PC-3 (cell line): Measurements from ENCODE around the gene AJUBA. TPM values are rescaled to one million over a fixed set of nuclear protein-coding genes. Genes with fewer than 3 reads are reported as not detected.
A peak's percentile ranks its signal among the peaks of the same experiment; 100 is the strongest.

Experiments
- ATAC-seq: fragments of 200-7000 bp; cut with Tn5 transposase; 2 replicates; pipeline ENCODE4 v1.9.1; 2020; ENCODE audit warnings: mild to moderate bottlenecking, moderate library complexity
- BruUV-seq: library from RNA; stranded (reverse); fragments of 400-500 nt; replicated peaks from 2 replicates; lab custom pipeline; 2021; lab: Mats Ljungman, UMichigan
- CTCF ChIA-PET: fragments of 300-600 bp; sonication (Branson Sonifier 250); formaldehyde crosslinking; loops from one replicate; lab custom pipeline; 2022; ENCODE audit warnings: antibody characterized with exemption; lab: Charles Lee
- POLR2A ChIA-PET: fragments of 300-600 bp; sonication (Branson Sonifier 250); formaldehyde crosslinking; loops from one replicate; lab custom pipeline; 2022; ENCODE audit warnings: antibody characterized with exemption; ENCODE audit not compliant: unreplicated experiment; lab: Charles Lee
- DNase-seq: peaks from one replicate; pipeline ENCODE4 v3.0.0-alpha.2; 2015
- H2AFZ ChIP-seq: fragments of 300-600 bp; sonication (generic); 2 replicates; pipeline ENCODE4 v1.6.0; 2016; ENCODE audit warnings: antibody characterized with exemption, low read length
- H3F3A ChIP-seq: fragments of 300-600 bp; sonication (generic); one replicate; pipeline ENCODE4 v1.6.0; 2017; ENCODE audit warnings: antibody characterized with exemption, low read length, control low read depth, mild to moderate bottlenecking; ENCODE audit not compliant: unreplicated experiment
- H3K27ac ChIP-seq: fragments of 300-600 bp; sonication (generic); 2 replicates; pipeline ENCODE4 v1.5.1; 2016; ENCODE audit warnings: mild to moderate bottlenecking, low read length
- H3K27me3 ChIP-seq: fragments of 300-600 bp; sonication (generic); 2 replicates; pipeline ENCODE4 v1.6.1; 2016; ENCODE audit warnings: low read length, mixed read lengths
- H3K36me3 ChIP-seq: fragments of 300-600 bp; sonication (generic); 2 replicates; pipeline ENCODE4 v1.6.1; 2016; ENCODE audit warnings: low read depth, mixed run types, low read length, mixed read lengths
- H3K4me1 ChIP-seq: fragments of 300-600 bp; sonication (generic); 2 replicates; pipeline ENCODE4 v1.5.1; 2016; ENCODE audit warnings: low read length; ENCODE audit not compliant: insufficient read depth
- H3K4me2 ChIP-seq: fragments of 300-600 bp; sonication (generic); 2 replicates; pipeline ENCODE4 v1.6.0; 2016; ENCODE audit warnings: low read length
- H3K4me3 ChIP-seq: fragments of 300-600 bp; sonication (generic); 2 replicates; pipeline ENCODE4 v1.5.1; 2016; ENCODE audit warnings: mild to moderate bottlenecking, low read length, mixed read lengths
- H3K79me2 ChIP-seq: fragments of 300-600 bp; sonication (generic); 2 replicates; pipeline ENCODE4 v1.6.1; 2017; ENCODE audit warnings: low read length, mixed read lengths
- H3K9ac ChIP-seq: fragments of 300-600 bp; sonication (generic); 2 replicates; pipeline ENCODE4 v1.6.0; 2016; ENCODE audit warnings: mild to moderate bottlenecking, low read length
- H3K9me2 ChIP-seq: fragments of 300-600 bp; sonication (generic); replicated peaks from 2 replicates; pipeline ENCODE4 v1.6.1; 2016; ENCODE audit warnings: mixed run types, low read length, mixed read lengths
- H3K9me3 ChIP-seq: fragments of 300-600 bp; sonication (generic); 2 replicates; pipeline ENCODE4 v1.6.1; 2016; ENCODE audit warnings: low read length, mixed read lengths
- H4K20me1 ChIP-seq: fragments of 300-600 bp; sonication (generic); 2 replicates; pipeline ENCODE4 v1.6.1; 2016; ENCODE audit warnings: low read length, mixed read lengths
- EZH2 ChIP-seq: fragments of 300-600 bp; sonication (generic); IDR thresholded peaks from one replicate; pipeline ENCODE4 v1.6.1; 2017; ENCODE audit warnings: antibody characterized with exemption, mild to moderate bottlenecking, low read length; ENCODE audit not compliant: unreplicated experiment
- EZH2phosphoT487 ChIP-seq: fragments of 300-600 bp; sonication (generic); IDR thresholded peaks from 2 replicates; pipeline ENCODE4 v1.6.1; 2018; ENCODE audit warnings: mild to moderate bottlenecking, antibody characterized with exemption, low read length, borderline replicate concordance
- intact Hi-C: fragments of 100-400 bp; cut with micrococcal nuclease; formaldehyde crosslinking; loops from 2 replicates; pipeline ENCODE4 v1.9.0; 2023
- total RNA-seq: library from RNA; depleted of rRNA; stranded (reverse); fragments of >200 nt; gene quantifications from 2 replicates; pipeline ENCODE4 v1.2.3, GENCODE V29; 2014
- TF ChIP-seq, protein P1 (sequence below): fragments of 300-600 bp; sonication (generic); conservative IDR thresholded peaks from 2 replicates; pipeline ENCODE4 v1.5.1; 2017; ENCODE audit warnings: antibody characterized with exemption, low read depth, mild to moderate bottlenecking, low read length

AJUBA gene
- total RNA-seq, 1 experiment from 2014 or later = 81.1 TPM

DNA sequence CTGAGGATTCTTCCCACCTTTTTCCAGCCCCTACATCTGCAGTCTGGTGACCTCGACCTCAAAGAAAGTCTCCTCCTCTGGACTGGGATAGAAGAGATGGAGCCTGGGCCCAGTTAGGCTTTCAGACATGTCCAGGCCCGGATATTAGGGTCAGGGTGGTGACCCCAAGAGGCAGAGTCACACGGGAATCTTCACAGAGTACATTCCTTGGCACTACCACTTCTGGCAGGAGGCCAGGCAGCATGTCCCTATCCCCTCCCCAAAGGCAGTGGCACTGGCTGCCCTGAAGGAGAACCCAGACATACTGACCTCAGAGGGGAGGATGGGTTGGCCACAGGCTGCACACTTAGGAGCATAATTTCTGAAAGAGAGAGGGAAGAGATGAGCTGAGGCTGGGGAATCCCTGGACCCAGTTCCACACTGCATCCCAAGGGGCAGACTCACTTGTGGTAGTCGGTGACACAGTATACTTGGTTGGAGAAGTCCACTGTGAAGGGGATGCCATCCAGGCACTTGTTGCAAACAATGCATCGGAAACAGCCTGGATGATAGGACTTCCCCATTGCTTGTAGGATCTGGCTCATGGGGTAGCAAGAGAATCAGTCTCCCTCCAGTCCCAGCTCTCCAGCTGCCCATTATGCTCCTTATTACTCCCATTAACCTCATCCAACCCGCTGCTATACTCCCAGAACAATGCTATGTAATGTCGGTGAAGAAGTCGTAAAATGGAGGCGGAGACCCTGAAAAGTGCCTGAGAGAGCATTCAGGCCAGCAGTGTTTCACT is 7.6 kb downstream of the AJUBA start:
- Histone ChIP-seq H3K27ac (no peak overlapping the region), H3K9me2 (no peaks in the 10 kb centered on the region), H3K4me2 (no peak overlapping the region), H3K4me1 (peaks cover 41% of the 10 kb centered on the region), H3F3A (peaks cover 7% of the 10 kb centered on the region), H4K20me1 (0 out of 2 replicates have a peak, but pooled peaks cover 6% of the 10 kb centered on the region), H3K9me3 (no peaks in the 10 kb centered on the region), H2AFZ (no peak overlapping the region), H3K4me3 (no peak overlapping the region), H3K36me3 (peaks cover 40% of the 10 kb centered on the region; the same call in 1 of the 2 replicates), H3K27me3 (no peaks in the 10 kb centered on the region), H3K79me2 (peaks cover 43% of the 10 kb centered on the region), H3K9ac (no peak overlapping the region)
- no TSS peak for BruUV-seq
- no peak for DNase-seq
- no peak for TF ChIP-seq EZH2phosphoT487
- TF ChIP-seq, protein P1, sequence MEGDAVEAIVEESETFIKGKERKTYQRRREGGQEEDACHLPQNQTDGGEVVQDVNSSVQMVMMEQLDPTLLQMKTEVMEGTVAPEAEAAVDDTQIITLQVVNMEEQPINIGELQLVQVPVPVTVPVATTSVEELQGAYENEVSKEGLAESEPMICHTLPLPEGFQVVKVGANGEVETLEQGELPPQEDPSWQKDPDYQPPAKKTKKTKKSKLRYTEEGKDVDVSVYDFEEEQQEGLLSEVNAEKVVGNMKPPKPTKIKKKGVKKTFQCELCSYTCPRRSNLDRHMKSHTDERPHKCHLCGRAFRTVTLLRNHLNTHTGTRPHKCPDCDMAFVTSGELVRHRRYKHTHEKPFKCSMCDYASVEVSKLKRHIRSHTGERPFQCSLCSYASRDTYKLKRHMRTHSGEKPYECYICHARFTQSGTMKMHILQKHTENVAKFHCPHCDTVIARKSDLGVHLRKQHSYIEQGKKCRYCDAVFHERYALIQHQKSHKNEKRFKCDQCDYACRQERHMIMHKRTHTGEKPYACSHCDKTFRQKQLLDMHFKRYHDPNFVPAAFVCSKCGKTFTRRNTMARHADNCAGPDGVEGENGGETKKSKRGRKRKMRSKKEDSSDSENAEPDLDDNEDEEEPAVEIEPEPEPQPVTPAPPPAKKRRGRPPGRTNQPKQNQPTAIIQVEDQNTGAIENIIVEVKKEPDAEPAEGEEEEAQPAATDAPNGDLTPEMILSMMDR = no peak
- no peak for TF ChIP-seq EZH2
- intact Hi-C loops = loop anchor here (10.0 kb wide), 1 partner anchor 330 kb away; the partner anchor contains the start of genes BCL2L2 and PPP1R3E
- ChIA-PET CTCF (no interaction called here), POLR2A (no interaction called here)
- ATAC-seq = no peak

DNA sequence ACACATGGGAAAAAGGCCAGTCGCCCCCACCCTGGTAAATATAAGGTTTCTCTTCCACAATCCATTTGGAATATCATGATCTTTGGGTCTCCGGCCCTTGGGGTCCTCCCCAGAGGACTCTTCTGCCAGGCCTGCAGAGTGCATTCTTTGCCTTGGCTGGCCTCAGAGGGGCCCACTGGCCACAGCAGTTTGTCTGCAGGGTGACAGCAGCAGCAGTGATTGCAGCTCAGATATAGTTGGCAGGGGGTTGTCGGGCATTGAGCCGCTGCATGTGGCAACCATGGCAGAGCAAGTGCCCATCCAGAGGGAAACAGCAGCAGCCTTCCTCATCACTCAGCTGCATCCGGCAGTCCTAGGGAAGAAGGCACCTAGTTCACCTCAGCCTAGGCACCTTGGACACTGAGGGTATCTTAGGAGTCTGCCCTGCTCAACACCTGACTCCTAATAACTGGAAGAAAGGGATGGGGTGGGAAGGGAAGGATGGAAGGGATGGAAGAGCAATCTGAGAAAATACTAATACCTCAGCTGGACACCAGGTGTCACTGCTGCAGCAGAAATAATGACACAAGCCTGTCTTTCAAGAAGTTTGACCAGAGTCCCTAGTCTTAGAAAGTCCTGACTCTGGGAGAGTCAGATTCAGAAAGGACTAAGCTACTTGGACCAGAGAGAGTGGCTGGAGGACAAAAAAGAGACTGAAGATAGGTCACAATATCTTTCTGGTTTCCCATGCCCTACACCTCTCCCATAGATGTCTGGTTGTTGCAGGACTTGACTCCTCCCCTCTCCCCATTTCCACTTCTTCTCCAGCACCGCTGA is 8.9 kb downstream of the AJUBA start:
- no peaks in the 10 kb centered on the region for H3K27me3 ChIP-seq
- H3K36me3 ChIP-seq = peaks cover 40% of the 10 kb centered on the region; the same call in 1 of the 2 replicates
- no peak overlapping the region for H2AFZ ChIP-seq
- BruUV-seq = no TSS peak
- 0 out of 2 replicates have a peak, but pooled peaks cover 6% of the 10 kb centered on the region for H4K20me1 ChIP-seq
- intact Hi-C loops = loop anchor here (1.0 to 10.0 kb wide), 2 partner anchors 10 to 331 kb away; partner anchors contain the start of genes BCL2L2 and PPP1R3E
- POLR2A ChIA-PET = interaction anchor here (0.6 kb wide), 2 partner anchors 13 to 1063 kb away, joined by 3 to 5 read pairs; no protein-coding TSS in a partner anchor
- peaks cover 30% of the 10 kb centered on the region for H3K79me2 ChIP-seq
- TF ChIP-seq EZH2phosphoT487 = no peak
- TF ChIP-seq, protein P1 = peak; percentile 79
- no peak for TF ChIP-seq EZH2
- DNase-seq = peak; percentile 87
- H3F3A ChIP-seq = peaks cover 7% of the 10 kb centered on the region
- H3K4me1 ChIP-seq = peaks cover 28% of the 10 kb centered on the region
- CTCF ChIA-PET = interaction anchor here (0.6 to 2.7 kb wide), 6 partner anchors 9 to 84 kb away, joined by 4 to 27 read pairs (median 4); partner anchors contain the start of genes AJUBA and CDH24
- no peak overlapping the region for H3K4me3 ChIP-seq
- no peak overlapping the region for H3K9ac ChIP-seq
- H3K27ac ChIP-seq = no peak overlapping the region
- no peak overlapping the region for H3K4me2 ChIP-seq
- H3K9me2 ChIP-seq = no peaks in the 10 kb centered on the region
- ATAC-seq = peak; percentile 30
- no peaks in the 10 kb centered on the region for H3K9me3 ChIP-seq
